ENCODE results near the gene SP8. TPM values are rescaled to one million over a fixed set of nuclear protein-coding genes. Genes with fewer than 3 reads are reported as not detected.

SP8 gene
- total and polyA plus RNA-seq, 9 donors: 0.18 TPM; not detected in 8

GRCh38 chr7:20745702-20746101 lies 41.0 kb downstream of the SP8 start:
- no peaks in the 10 kb centered on the region for H3K4me1 ChIP-seq (ENCODE audit: insufficient read depth)
- no peak for DNase-seq
- WGBS, 3 donors: 57 to 75% (median 62%) methylated on average over 7 of the region's 7 CpGs
- no peaks in the 10 kb centered on the region for H3K36me3 ChIP-seq
- H3K9me3 ChIP-seq: no peaks in the 10 kb centered on the region
- H3K4me3 ChIP-seq: no peak overlapping the region
- H3K27me3 ChIP-seq: no peaks in the 10 kb centered on the region
- no peak overlapping the region for H3K27ac ChIP-seq
- intact Hi-C loops (cut with DNase I): no loop called here
- TF ChIP-seq CTCF (IDR thresholded peaks at IDR 0.05): no peak
- TF ChIP-seq POLR2A (IDR thresholded peaks at IDR 0.05): no peak
- no peak for TF ChIP-seq EP300 (IDR thresholded peaks at IDR 0.05)

- intact Hi-C loops (cut with DNase I): no loop called here
- 15 to 33% (median 22%) methylated on average over 7 of the region's 7 CpGs for WGBS, 3 donors
- H3K4me3 ChIP-seq: no peak overlapping the region
- H3K9me3 ChIP-seq: no peaks in the 10 kb centered on the region
- no peaks in the 10 kb centered on the region for H3K27me3 ChIP-seq
- H3K36me3 ChIP-seq: no peaks in the 10 kb centered on the region
- no peaks in the 10 kb centered on the region for H3K4me1 ChIP-seq (ENCODE audit: insufficient read depth)
- H3K27ac ChIP-seq: no peak overlapping the region
- no peak for DNase-seq
- TF ChIP-seq CTCF (IDR thresholded peaks at IDR 0.05) (no peak), EP300 (IDR thresholded peaks at IDR 0.05) (no peak), POLR2A (IDR thresholded peaks at IDR 0.05) (no peak)
Observed at GRCh38 chr7:20744954-20745446, 41.7 kb downstream of the SP8 start.

- TF ChIP-seq CTCF (IDR thresholded peaks at IDR 0.05): no peak
- no peak for TF ChIP-seq EP300 (IDR thresholded peaks at IDR 0.05)
- TF ChIP-seq POLR2A (IDR thresholded peaks at IDR 0.05): no peak
- Histone ChIP-seq H3K27me3 (no peaks in the 10 kb centered on the region), H3K27ac (no peak overlapping the region), H3K9me3 (no peaks in the 10 kb centered on the region), H3K4me1 (ENCODE audit: insufficient read depth) (no peaks in the 10 kb centered on the region), H3K36me3 (no peaks in the 10 kb centered on the region), H3K4me3 (no peak overlapping the region)
- intact Hi-C loops (cut with DNase I): no loop called here
- 75 to 84% (median 78%) methylated on average over 5 of the region's 5 CpGs for WGBS, 3 donors
- DNase-seq: no peak
Observed at GRCh38 chr7:20742913-20743312, 43.8 kb downstream of the SP8 start.

GRCh38 chr7:20741801-20742200 lies 44.9 kb downstream of the SP8 start:
- 78 to 91% (median 89%) methylated on average over 2 of the region's 2 CpGs for WGBS, 3 donors
- Histone ChIP-seq H3K9me3 (no peaks in the 10 kb centered on the region), H3K4me1 (ENCODE audit: insufficient read depth) (no peaks in the 10 kb centered on the region), H3K27me3 (no peaks in the 10 kb centered on the region), H3K36me3 (no peaks in the 10 kb centered on the region), H3K27ac (no peak overlapping the region), H3K4me3 (no peak overlapping the region)
- intact Hi-C loops (cut with DNase I): no loop called here
- no peak for DNase-seq
- no peak for TF ChIP-seq POLR2A (IDR thresholded peaks at IDR 0.05)

- no peaks in the 10 kb centered on the region for H3K9me3 ChIP-seq
- no peaks in the 10 kb centered on the region for H3K27me3 ChIP-seq
- DNase-seq: no peak
- no peak overlapping the region for H3K4me3 ChIP-seq
- TF ChIP-seq CTCF (IDR thresholded peaks at IDR 0.05) (no peak), EP300 (IDR thresholded peaks at IDR 0.05) (no peak), POLR2A (IDR thresholded peaks at IDR 0.05) (no peak)
- WGBS, 3 donors: 69 to 79% (median 75%) methylated on average over 11 of the region's 11 CpGs
- H3K27ac ChIP-seq: no peak overlapping the region
- no peaks in the 10 kb centered on the region for H3K36me3 ChIP-seq
- intact Hi-C loops (cut with DNase I): no loop called here
- no peaks in the 10 kb centered on the region for H3K4me1 ChIP-seq (ENCODE audit: insufficient read depth)
Observed at GRCh38 chr7:20738518-20739481, 47.9 kb downstream of the SP8 start.

Measured in ovary (tissue), 9 donors.